NOMO-1 treated with DMSO at 0.1 percent for 48 hours (cell line): ENCODE data around the gene CDH22.

Experiments
- DNase-seq: peaks from one replicate; lab custom pipeline; 2025; ENCODE audit not compliant: unreplicated experiment; lab: John Stamatoyannopoulos, UW

CDH22 gene

DNA sequence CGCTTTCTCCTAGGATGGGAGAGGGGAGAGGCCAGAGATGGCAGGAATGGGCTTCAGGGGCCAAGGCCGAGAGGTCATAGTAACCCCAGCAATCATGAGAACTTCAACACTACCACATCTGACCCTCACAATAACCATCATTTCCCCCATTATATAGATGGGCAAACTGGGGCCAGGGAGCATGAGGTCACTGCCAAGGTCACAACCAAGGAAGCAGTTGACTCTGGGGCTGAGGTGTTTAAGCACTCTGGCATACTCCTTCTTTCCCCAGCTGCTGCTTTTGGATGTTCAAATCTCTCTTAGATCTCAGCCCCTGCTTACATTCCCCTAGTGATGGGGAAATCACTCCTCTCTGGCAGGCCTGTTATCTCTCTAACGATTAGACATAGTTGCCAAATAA is 39.6 kb downstream of the CDH22 start:
- DNase-seq, result no peak

DNA sequence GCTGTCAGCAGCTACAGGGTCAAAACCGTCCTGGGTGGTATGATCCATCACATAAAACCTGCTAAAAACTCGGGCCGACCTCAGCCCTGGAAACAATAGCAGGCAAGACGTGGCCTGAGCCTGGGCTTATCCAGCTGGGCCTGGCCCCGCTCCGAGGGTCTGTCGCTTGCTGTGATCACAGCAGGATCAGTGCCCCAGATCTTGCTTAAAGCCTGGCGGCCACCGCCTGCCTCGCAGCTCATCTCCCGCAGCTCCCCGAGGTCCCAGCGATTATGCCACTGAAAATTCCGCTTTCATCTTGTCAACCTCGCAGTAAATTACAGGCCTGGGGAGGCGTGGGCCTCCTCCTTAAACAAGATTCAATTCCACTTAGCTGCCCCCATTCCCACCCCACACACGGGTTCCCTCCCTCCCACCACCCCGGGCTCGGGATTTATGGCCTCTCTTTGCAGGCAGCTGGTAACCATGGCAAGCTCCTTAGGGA is 40.1 kb downstream of the CDH22 start:
- DNase-seq, result no peak

DNA sequence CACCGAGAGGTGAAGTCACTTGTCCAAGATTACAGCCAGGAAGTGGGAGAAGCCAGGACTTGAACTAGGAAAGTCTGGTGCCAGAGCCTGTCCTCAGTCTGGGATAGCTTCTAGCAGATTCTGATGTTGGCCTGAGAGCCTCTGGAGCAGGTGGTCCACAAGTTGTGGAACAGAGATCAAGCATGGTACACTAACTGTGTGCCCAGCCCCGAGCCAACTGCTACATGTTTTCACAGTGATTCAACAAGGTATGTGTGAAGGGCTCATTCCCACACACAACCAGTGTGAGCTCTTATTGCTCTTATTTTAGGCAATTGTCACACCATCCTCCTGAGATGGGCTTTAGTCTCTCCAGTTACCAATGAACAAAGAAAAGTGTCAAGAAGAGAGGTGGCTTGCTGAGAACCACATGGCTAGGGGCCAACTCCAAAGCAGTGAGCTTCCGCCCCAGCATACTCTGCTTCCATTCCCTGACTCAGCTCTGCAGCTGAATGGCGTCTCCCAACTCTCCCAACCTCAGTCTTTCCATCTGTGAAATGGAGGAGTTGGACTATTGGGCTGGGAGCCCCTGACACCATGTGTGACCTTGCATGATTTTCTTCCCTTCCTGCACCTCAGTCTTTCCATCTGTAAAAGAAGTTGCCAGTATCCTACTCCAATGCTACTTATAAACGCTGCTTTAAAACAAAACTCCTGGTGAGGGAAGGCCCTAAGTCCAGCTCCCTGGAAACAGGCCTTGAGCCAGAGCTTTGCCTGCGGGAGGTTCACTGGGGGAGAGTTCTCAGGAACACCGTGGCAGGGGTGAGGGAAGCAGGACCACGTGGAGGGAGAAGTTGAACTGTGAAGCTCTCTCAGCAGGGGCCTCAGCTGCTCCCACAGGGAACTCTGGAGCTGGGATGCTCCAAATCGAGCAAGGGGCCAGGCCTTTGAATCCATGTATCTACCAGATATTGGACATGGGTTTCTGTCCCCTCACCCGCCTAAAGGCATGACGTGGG is 40.9 kb downstream of the CDH22 start:
- DNase-seq, result no peak

DNA sequence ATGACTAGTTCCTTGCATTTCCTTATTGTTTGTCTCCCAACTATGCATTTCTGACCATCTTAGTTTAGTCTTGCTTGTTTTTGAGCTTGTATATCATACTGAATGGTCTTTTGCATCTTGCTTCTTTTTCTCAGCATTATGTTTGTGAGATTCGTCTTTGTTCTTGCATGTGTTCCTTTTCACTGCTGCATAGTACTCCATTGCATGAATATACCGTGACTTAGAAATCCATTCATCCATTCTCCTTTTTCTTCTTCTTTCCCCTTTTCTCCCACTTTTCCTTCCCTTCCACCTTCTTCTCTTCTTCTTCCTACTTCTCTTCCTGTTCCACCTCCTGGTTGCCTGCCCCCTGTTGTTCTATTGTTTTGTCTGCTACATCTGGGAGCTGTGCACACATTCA is 42.8 kb downstream of the CDH22 start:
- DNase-seq, result no peak

DNA sequence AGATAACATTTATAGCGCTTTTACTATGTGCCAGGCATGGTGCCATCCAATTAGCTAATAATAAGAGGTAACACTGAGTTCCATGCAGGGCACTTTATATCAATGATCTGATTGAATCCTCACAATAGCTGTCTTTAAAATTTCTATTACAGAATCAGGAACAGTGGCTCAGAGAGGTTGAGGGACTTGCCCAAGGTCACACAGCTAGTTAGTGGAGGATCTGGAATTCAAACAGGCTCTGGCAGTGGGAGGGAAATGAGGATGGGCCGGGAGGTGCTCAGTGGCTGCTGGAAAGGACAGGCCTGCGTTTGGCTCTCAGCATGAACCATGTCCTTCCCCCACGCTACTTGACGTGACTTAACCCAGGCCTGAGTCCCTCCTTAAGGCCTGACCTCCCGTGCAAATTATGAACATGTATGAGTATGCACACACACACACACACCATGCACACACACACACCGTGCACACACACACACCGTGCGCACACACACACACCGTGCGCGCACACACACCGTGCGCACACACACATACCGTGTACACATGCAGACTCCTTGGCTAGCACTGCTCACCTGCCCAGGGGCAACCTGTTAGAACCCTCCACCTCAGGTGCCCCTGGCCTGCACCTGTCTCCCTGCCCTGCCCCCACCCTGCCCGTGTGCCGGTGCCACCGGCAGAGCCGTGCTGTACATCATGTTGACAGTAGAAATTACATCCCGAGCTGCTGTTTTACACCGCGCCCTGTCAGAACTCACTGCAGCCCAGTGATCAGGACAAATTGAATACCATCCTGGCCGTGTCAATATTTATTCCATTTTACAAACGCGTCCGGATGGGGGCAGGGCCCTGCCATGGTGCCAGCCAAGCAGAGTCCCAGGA is 43.7 kb downstream of the CDH22 start:
- DNase-seq, result no peak

DNA sequence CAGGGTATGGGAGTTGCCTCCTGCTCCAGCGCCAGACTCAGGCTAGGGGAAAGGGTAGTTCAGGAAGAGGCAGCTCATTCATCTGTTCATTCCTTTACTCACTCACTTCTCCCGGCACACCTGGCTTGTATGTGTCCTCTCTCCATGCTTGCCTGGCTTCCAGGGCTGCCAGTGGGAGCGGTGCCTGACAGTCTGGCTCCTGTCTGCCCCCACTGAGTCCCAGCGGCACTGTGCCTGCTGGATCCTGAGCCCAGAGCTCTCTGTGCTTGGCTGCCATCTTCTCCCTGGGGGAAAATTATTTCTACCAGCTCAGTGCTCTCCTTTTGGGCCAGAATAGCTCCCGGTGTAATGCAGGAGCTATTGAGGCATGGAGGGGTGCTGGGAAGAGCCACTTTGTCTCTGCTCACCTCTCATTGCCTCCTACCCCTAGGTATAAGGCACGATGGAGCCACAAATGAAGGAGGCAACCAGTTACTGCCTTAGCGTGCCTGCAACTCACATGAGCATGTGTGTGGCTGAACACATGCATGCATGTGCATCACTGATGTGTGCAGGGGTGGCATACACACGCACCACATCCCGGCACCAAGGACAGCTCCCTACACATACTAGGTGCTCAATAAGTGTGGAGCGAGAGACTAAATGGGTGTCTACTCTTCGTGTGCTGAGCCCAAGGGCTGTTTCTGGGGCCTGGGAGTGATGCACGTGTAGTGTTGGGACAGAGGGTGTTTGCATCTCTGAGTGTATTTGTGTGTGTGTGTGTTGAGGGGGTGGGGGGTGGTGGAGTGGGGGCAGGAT is 46.6 kb downstream of the CDH22 start:
- DNase-seq, result no peak

DNA sequence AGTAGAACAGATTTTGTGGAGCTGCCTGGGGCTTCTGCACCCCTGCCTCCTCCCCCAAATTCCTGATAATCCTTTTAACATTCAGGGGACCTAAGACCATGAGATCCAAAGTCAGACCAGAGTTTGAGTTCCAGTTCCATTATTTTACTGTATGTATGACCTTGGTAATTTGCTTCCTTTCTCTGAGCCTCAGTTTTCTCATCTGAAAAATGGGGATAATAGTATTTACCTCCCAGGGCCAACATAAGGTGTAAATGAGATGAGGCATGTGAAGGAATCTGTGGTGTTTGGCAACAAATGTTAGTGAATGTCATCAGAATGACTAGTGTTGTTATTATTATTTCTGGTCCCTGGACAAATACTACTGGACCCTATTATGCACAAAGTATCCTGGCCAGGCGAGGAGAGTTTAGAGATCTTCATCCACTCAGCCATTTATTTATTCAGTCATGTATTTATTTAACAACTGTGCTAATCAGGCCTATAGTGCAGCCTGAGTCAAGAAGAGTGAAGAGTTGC is 47.3 kb downstream of the CDH22 start:
- DNase-seq, result no peak

DNA sequence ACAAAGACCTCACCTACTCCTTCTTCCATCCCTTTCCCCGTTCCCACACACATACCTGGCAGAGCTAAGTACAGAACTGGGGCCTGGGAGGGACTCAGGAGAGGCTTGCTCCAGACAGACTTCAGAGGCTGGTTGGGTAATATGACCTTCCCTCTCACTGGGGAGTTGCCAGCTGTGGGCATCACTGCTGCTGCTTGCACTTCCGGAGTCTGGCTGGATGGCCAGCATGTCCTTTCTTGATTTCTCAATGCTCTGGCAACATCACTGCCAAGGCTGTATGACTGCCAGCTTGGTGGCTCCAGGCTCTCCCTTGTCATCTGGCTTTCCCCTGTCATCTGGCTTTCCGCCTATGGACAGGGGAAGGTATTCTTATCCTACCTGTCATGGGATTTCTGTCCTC is 47.8 kb downstream of the CDH22 start:
- no peak for DNase-seq

DNA sequence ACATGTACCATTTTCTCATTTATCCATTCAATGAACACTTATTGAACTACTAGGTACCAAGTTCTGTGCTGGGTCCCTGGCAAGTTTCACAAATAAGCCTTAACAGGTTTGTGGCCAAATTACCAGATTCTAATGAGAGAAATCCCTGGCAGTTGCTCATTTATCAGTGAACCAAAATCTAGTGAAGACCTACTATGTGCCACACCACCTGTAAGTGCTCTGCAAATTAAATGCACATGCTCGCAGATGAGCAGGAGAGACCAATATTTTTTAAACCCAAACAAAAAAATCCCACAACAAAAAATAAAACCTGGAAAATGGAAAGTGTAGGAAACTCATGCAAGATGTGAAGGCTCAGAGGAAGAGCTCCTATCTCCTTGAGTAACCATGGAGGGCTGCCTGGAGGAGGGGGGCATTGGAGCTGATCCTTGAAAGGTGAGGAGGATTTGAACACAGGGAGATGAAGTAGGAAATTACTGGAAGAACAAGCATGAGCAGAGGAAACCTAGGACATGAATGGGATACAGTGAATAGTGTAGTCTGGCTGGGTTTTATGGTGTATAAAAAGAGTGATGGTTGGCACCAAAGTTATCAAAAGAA is 48.9 kb downstream of the CDH22 start:
- no peak for DNase-seq

DNA sequence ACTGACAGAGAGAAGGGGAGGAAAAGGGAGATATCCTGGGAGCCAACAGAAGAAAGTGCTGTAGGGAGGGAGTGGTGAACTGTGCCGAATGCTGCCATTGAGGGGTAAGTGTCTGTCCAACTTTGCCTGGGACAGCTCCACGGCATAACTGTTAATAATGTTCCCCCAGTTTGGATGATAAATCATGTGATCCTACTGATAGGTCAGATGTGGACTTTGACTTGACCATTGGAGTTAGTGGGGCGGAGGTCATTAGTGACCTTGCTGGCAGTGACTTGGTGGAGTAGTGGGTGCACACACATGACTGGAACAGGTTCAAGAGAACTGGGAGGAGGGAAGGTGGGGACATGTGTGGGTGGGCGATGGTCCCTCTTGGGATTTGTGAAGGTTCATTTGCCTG is 50.4 kb downstream of the CDH22 start:
- DNase-seq, result no peak

DNA sequence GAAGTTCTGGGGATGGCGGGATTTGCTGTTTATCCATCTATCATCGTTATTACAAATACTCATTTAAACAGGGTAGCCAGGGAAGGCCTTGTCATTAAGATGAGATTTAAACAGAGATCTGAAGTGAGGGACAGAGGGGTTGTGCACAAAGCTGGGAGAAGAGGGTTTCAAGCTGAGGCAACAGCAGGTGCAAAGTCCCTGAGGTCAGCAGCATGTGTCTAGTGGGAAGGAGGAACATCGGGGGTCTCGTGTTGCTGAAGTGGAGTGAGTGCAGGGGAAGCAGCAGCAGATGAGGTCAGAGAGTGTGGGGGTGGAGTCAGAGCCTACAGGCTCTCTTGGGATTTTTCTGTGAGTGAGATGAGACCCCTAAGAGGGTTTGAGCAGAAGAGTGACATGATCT is 52.0 kb downstream of the CDH22 start:
- DNase-seq, result no peak

DNA sequence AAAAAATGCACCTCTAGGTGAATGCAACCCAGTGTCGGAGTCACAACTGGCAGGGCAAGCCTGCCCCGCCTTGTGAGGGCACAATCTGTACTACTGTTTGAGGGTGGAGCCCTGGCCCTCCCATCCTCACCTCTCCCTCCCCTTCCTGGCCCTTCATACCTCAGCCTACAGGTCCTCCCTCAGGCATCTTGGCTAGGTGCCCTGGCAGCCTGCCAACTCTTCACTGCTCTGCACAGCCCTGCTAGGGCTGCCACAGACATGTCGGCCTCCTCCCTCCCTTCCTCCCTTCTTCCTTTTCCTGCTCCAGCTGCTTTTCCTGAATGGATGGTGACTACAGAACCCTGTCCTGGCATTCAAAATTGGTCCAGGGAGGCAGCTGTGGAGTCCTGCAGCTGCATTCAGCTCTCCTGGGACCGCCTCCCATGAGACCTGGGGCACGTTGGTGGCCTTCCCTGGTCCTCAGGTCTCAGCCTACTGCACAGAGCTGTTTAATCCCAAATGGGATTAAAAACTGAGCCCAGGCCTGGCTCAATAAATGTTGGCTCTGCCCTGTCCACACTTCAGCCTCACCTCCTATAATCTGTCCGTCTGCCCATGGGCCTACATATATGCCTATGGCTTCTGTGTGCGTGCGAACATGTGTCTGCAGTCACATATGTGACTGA is 52.7 kb downstream of the CDH22 start:
- no peak for DNase-seq

DNA sequence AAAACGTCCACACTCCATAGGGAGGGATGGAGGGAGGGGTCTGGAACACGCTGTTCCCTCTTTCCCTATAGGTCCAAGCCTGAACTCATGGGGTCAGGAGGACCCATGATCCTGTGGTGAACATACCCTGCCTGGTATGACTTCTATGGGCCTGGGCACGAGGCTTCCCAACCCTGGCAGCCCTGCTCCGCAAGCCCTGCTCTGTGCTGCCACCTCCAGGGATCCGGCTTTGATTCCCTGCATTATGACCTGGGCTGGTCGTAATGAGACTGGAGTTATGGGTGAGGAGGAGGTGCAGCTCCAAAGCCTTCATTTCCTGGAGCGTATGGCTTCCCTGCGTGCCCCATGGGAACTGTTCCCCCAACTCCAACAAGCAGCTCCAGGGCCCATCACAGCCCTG is 54.9 kb downstream of the CDH22 start:
- DNase-seq, result no peak

DNA sequence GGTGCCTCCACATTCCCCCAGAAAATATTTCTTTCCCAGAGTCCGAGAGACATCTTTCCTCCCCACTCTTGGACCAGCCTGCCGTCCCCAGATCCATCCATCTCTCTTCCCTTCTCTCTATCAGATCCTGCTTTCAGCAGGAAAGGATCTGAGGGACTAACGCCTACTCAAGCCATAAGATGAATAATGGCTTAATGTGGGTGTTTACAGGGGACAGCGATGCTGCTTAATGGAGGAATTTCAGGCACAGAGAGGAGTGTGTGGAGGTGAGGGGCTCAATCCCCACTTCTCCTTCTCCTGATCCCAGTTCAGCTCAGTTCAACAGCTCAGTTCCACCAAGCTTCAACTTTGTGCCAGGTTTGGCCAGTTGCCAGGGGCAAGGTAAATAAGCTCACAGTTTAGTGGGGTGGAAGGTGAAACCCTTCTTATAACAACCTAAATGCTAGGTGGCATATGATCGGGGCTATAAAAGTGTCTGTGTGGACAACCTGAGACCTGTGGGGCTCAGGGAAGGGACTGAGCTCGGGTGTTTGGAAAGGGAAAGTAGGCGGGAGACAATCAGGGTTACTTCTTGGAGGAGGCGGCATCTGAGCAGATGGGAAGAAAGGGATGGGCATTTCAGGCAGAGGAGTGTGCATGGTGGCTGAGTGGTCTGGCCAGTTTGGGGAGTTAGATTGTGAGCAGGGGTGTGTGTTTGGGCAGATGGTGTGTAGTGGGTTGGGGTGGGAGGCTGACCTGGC is 55.8 kb downstream of the CDH22 start:
- no peak for DNase-seq

DNA sequence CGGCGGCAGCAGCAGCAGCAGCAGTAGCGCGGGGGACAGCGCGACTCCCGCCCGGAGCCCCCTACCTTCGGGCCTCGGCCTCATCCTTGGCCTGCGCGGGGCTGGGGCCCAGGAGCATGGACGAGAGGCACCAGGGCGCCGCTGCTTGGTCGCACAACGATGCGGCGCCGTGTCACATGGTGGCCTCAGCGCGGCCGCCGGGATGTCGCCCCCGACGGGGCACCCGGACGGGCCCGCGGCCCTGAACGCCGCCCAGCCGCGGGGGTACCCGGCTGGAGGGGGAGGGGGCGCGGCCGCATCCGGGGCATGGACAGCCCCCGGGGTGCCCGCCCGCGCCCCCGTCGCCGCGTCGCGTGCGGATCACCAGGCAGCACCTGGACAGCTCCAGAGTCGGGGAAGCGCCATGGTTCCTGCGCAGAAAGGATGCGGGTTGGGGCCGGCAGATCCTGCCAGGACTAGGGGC is 57.1 kb downstream of the CDH22 start:
- no peak for DNase-seq

DNA sequence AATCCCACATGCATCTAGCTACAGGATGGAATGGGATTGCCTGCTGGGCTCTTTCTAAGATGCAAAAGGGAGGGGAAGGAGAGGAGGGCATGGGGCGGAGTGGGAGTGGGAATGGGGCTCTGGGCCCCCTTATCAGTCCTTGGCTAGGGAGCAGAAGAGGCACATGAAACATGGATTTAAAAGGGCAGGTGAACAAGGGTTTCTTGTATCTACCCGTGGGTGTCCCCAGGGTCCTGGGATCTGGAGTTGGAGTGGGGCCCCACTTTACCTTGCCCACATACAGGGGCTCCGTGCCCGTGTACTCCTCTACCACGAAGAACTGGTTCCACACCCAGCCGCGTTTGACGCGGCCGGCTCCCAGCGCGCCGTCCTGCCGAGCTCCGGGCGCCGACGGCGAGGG is 57.5 kb downstream of the CDH22 start:
- DNase-seq, result no peak

DNA sequence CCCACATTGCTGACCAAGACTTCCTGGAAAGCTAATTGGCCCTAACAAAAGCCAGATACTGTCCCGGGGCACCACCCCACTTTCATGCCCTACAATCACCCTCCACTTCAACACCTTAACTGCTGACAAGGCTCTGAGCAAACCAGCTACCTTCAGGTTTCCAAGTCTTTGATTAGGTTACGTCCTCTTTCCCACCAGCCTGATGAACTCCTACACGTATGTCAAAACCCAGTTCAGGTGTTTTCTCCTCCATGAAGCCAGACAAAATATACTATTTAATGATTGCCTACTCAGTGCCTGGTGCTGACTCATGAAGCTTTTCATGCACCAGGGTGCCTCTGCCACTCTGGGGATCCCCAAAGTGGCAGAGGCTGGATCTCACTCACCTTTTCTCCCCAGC is 58.6 kb downstream of the CDH22 start:
- no peak for DNase-seq

DNA sequence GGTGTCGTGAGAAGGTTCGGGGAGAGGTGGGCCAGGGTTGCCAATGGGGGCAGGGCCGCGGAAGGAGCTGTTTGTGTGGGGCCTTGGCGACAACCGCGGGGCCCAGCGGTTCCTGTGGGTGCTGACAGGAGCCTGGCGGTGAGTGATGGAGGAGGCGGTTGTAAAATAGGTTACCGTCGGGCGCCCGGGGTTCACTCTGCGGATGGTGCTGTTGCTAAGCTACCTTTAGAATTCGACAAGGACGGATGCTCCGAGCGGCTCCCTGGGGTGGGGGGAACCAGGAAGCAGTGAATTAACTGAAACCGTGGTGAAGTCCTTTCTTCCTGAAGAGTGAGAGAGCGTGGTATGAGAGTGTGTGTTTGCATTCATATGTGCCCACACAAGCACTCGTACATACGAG is 61.7 kb downstream of the CDH22 start:
- DNase-seq, result no peak
